Vagina (tissue), 2 donors: Measurements from ENCODE around the gene VWA5B2.

Experiments used
- POLR2A ChIP-seq, 2 donors: fragments of 450-650 bp; IDR thresholded peaks; one replicate each; pipeline ENCODE4 v1.6.1; 2017; ENCODE audit warnings: antibody characterized with exemption in 2 of 2, mild to moderate bottlenecking in 2 of 2, moderate library complexity in 2 of 2
- POLR2AphosphoS5 ChIP-seq, 2 donors: sonication (generic); formaldehyde crosslinking; IDR thresholded peaks; one replicate each; pipeline ENCODE4 v1.9.0; 2017; ENCODE audit warnings: antibody characterized with exemption in 2 of 2, mild to moderate bottlenecking in 2 of 2, low read depth in 1 of 2; ENCODE audit not compliant: insufficient read depth in 1 of 2
- TF ChIP-seq, protein P1 (sequence below), 3 experiments: fragments of 450-650 bp in 2 of 3; fragments of 200-600 bp in 1 of 3; sonication (generic) in 1 of 3; IDR thresholded peaks; one replicate each; pipeline ENCODE4 v1.5.1; 2017 to 2019; ENCODE audit warnings: antibody characterized with exemption in 3 of 3, mild to moderate bottlenecking in 2 of 3, moderate library complexity in 2 of 3

DNA sequence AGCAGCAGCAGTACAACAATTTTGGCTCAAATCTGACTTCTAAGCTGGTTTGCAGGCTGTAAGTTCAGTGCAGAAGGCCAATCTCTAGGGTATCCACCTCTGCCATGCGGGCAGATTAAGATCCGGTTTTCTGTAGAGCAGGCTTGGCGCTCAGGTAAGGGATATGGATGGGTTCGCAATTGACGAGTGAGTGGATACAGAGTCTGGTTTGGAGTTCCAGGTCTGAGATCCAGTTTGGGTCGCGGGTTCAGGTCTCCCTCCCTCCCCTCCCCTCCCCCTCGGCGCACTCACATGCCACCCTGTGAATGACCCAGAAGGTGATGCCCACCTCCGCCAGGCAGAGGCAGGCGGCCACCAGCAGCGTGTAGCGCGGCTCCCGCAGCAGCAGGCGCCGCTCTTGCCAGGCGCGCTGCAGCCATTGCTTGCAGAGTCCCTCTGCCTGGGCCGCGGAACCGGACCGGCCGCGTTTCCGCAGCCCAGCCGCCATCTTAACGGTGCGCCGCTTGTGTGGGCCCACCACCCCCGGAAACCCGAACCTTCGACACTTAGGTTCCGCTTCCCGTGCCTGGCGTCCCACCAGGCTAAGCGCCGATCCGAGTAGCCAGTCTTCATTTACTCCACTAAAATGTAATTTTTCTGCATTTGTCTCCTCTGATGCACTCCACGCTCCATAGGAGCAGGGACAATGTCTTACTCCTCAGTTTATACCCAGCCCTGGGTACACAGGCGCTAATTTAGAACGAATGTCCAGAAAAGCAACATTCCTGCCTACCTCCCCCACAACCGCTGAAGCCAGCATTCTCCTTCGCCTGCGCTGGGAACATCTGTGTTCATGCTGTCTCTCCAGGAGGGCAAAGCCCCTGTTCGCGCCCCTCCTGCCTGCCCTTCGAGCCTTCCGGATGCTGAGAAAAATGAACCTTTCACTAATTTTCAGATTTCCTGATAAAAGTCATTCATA is 19.3 kb downstream of the VWA5B2 start, which contains the start of gene ALG3:
- TF ChIP-seq, protein P1, sequence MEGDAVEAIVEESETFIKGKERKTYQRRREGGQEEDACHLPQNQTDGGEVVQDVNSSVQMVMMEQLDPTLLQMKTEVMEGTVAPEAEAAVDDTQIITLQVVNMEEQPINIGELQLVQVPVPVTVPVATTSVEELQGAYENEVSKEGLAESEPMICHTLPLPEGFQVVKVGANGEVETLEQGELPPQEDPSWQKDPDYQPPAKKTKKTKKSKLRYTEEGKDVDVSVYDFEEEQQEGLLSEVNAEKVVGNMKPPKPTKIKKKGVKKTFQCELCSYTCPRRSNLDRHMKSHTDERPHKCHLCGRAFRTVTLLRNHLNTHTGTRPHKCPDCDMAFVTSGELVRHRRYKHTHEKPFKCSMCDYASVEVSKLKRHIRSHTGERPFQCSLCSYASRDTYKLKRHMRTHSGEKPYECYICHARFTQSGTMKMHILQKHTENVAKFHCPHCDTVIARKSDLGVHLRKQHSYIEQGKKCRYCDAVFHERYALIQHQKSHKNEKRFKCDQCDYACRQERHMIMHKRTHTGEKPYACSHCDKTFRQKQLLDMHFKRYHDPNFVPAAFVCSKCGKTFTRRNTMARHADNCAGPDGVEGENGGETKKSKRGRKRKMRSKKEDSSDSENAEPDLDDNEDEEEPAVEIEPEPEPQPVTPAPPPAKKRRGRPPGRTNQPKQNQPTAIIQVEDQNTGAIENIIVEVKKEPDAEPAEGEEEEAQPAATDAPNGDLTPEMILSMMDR (IDR thresholded peaks at IDR 0.05), result no peak
- TF ChIP-seq POLR2A (IDR thresholded peaks at IDR 0.05) (peak in 1 of 2 donors; percentile 25), POLR2AphosphoS5 (IDR thresholded peaks at IDR 0.05; ENCODE audit: insufficient read depth in 1 of 2, low read depth in 1 of 2) (peak in 1 of 2 donors; percentile 69)
